GM12872 (cell line): Measurements from ENCODE around the gene WNT9B.

Source experiments
- CTCF ChIP-seq: IDR thresholded peaks from 3 replicates; pipeline ENCODE4 v1.5.1; 2011; ENCODE audit warnings: low read depth, mild to moderate bottlenecking, low read length, moderate library complexity; ENCODE audit not compliant: insufficient read depth

WNT9B gene

GRCh38 chr17:46908068-46908737 is 56.8 kb downstream of the WNT9B start:
- no peak for TF ChIP-seq CTCF

GRCh38 chr17:46910179-46910927 is 59.0 kb downstream of the WNT9B start:
- no peak for TF ChIP-seq CTCF

- no peak for TF ChIP-seq CTCF
Measured at GRCh38 chr17:46911311-46911710, 59.9 kb downstream of the WNT9B start.

DNA sequence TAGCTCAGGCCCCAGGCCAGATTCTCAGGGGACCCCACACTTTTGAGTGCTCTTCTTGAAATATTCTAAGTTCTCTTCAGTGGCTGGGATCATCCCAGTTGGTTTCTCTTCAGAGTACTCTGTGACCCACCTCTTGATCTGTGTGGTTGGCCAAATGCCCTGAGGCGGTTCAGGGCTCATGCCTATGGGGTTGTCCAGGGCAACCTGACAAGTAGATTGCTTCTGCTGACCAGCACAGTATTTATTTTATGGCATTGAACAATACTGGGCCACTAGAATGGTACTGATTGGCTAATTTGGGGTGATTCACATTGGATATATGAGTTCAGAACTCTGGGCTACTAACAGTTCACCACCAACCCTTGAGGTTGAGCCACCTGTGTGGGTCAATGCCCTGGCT is 64.2 kb downstream of the WNT9B start:
- TF ChIP-seq CTCF: no peak

DNA sequence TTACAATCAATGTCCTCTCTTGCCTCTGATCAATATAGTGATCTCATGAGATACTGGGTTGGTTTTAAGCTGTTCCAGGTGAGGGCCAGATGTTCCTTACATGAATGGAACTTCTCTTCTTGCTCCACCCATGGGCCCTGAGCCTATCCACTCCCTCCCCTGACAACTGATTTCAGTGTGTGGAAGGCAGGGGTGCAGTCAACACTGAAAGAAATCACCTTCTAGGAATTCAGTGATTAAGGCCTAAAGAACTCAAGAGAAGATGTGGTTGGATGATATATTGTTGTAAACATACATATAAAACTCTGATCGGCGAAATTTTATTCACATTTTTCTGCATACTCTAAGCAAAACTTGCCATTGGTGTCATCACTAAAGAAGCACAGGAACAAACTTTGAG is 64.8 kb downstream of the WNT9B start:
- TF ChIP-seq CTCF: no peak

DNA sequence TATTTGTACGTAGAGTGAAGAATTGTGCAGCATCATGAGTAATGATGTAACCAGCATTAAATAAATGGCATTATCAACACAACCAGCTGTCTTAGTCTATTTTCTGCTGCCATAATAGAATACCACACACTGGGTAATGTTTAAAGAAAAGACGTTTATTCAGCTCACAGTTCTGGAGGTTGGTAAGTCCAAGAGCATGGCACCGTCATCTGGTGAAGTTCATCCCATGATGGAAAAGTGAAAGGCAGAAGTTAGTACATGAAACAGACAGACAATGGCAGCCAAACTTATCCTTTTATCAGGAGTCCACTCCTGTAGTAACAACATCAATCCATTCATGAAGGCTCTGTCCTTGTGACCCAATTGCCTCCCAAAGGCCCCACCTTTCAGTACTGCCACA is 65.2 kb downstream of the WNT9B start:
- no peak for TF ChIP-seq CTCF

DNA sequence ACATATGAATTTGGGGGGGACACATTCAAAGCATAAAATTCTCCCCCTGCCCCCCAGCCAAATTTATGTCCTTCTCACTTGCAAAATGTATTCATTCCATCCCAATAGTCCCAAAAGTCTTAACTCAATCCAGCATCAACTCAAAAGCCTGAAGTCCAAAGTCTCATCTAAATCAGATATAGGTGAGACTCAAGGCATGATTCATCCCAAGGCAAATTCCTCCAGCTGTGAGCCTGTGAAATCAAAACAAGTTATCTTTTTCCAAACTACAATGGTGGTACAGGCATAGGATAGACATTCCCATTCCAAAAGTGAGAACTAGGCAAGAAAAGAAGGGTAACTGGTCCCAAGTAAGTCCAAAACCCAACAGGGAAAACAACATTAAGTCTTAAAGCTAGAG is 65.7 kb downstream of the WNT9B start:
- no peak for TF ChIP-seq CTCF
